ENCODE results near the gene ITPA. TPM values are rescaled to one million over a fixed set of nuclear protein-coding genes. Genes with fewer than 3 reads are reported as not detected.

Gene ITPA
- total and polyA plus RNA-seq, 2 experiments from 2014 or later = 57.5 to 81.7 TPM

DNA sequence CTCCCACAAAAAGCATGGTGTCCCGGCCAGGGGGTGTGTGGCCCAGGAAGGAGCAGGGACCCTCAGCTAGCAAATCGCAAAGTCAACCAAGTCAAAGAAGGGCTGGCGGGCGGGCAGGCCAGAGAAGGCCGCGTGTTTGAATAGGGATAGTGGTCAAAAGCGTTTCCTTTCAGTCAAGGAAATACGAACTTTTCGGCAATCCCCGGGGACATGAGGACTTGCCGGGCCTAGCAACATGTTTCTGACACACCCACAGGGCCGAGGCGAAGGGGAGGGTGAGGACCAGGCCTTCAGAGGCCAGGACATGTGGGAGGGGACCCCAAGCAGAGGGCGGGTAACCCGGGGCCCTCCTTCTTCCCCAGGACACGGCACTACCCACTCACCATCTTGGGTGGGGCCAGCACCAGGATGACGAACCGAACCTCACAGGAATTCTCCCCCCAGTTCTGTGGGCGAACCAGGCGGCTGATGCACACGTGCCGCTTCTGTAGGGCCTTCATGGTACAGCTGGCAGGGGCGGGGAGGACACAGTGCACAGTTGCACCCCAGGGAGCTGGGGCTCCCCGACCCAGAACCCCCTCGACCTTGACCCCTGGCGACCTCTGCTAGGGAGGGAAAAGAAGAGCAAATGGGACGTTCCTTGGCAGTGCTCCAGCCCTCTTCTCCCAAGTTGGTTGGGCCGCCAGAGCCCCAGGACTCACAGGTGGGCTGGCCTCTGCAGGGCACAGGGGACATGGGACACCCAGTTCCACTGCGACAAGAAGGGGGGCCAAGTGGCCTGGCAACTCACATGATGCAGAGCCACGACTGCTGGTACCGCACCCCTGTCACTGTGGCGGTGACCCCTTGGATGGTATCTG is 24.1 kb downstream of the ITPA start (continued):
- TF ChIP-seq POLR2AphosphoS5 (IDR thresholded peaks at IDR 0.05; ENCODE audit: low read depth) (no peak), EZH2phosphoT487 (IDR thresholded peaks at IDR 0.05; ENCODE audit: unreplicated experiment) (no peak), STAT1 (IDR thresholded peaks at IDR 0.05; ENCODE audit: unreplicated experiment) (no peak)
- TF ChIP-seq, protein P1, sequence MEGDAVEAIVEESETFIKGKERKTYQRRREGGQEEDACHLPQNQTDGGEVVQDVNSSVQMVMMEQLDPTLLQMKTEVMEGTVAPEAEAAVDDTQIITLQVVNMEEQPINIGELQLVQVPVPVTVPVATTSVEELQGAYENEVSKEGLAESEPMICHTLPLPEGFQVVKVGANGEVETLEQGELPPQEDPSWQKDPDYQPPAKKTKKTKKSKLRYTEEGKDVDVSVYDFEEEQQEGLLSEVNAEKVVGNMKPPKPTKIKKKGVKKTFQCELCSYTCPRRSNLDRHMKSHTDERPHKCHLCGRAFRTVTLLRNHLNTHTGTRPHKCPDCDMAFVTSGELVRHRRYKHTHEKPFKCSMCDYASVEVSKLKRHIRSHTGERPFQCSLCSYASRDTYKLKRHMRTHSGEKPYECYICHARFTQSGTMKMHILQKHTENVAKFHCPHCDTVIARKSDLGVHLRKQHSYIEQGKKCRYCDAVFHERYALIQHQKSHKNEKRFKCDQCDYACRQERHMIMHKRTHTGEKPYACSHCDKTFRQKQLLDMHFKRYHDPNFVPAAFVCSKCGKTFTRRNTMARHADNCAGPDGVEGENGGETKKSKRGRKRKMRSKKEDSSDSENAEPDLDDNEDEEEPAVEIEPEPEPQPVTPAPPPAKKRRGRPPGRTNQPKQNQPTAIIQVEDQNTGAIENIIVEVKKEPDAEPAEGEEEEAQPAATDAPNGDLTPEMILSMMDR (conservative IDR thresholded peaks at IDR 0.05; ENCODE audit: low read depth in 2 of 2) = no peak

DNA sequence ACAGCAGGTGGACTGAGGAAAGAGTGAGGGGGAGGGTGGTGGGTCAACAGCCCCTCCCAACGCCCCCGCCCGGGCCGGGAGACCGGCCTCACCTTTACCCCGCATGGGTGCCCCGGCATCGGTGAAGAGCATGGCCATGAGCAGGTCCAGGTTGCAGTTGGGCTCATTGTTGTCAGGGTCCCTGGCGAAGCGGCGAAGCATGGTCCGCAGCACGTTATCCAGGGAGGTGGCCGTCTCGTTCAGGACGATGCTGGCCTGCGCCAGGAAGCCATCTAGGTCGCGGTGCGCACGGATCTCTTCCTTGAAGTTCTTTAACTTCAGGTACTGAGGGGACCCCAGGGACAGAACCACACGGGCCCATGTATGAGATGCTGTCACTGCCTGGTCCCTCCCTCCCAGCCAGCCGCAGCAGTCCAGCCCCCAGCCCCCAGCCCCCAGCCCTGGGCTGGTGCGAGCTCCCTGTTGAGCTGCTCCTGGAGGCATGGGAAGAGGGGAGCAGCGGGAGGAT is 24.7 kb downstream of the ITPA start:
- no peaks in the 10 kb centered on the region for H3F3A ChIP-seq (replicated peaks; ENCODE audit: low read depth)
- H3K27me3 Mint-ChIP-seq (ENCODE audit: insufficient read depth, low read depth, poor library complexity) = peaks cover 29% of the 10 kb centered on the region
- H3K4me1 Mint-ChIP-seq = peaks cover 9% of the 10 kb centered on the region; the same call in 2 of the 3 replicates
- no peak overlapping the region for H3K4me2 ChIP-seq
- H3K36me3 ChIP-seq (ENCODE audit: insufficient read depth) = no peaks in the 10 kb centered on the region
- H3K27ac Mint-ChIP-seq = no peak overlapping the region
- H3K4me1 ChIP-seq (ENCODE audit: insufficient read depth) = no peaks in the 10 kb centered on the region; the same call in 1 of the 2 replicates
- no peaks in the 10 kb centered on the region for H3K9me2 ChIP-seq (ENCODE audit: insufficient read depth)
- ATAC-seq (no peak), DNase-seq (ENCODE audit: low spot score) (no peak)
- H3K9me3 Mint-ChIP-seq = no peaks in the 10 kb centered on the region
- TF ChIP-seq, protein P2, sequence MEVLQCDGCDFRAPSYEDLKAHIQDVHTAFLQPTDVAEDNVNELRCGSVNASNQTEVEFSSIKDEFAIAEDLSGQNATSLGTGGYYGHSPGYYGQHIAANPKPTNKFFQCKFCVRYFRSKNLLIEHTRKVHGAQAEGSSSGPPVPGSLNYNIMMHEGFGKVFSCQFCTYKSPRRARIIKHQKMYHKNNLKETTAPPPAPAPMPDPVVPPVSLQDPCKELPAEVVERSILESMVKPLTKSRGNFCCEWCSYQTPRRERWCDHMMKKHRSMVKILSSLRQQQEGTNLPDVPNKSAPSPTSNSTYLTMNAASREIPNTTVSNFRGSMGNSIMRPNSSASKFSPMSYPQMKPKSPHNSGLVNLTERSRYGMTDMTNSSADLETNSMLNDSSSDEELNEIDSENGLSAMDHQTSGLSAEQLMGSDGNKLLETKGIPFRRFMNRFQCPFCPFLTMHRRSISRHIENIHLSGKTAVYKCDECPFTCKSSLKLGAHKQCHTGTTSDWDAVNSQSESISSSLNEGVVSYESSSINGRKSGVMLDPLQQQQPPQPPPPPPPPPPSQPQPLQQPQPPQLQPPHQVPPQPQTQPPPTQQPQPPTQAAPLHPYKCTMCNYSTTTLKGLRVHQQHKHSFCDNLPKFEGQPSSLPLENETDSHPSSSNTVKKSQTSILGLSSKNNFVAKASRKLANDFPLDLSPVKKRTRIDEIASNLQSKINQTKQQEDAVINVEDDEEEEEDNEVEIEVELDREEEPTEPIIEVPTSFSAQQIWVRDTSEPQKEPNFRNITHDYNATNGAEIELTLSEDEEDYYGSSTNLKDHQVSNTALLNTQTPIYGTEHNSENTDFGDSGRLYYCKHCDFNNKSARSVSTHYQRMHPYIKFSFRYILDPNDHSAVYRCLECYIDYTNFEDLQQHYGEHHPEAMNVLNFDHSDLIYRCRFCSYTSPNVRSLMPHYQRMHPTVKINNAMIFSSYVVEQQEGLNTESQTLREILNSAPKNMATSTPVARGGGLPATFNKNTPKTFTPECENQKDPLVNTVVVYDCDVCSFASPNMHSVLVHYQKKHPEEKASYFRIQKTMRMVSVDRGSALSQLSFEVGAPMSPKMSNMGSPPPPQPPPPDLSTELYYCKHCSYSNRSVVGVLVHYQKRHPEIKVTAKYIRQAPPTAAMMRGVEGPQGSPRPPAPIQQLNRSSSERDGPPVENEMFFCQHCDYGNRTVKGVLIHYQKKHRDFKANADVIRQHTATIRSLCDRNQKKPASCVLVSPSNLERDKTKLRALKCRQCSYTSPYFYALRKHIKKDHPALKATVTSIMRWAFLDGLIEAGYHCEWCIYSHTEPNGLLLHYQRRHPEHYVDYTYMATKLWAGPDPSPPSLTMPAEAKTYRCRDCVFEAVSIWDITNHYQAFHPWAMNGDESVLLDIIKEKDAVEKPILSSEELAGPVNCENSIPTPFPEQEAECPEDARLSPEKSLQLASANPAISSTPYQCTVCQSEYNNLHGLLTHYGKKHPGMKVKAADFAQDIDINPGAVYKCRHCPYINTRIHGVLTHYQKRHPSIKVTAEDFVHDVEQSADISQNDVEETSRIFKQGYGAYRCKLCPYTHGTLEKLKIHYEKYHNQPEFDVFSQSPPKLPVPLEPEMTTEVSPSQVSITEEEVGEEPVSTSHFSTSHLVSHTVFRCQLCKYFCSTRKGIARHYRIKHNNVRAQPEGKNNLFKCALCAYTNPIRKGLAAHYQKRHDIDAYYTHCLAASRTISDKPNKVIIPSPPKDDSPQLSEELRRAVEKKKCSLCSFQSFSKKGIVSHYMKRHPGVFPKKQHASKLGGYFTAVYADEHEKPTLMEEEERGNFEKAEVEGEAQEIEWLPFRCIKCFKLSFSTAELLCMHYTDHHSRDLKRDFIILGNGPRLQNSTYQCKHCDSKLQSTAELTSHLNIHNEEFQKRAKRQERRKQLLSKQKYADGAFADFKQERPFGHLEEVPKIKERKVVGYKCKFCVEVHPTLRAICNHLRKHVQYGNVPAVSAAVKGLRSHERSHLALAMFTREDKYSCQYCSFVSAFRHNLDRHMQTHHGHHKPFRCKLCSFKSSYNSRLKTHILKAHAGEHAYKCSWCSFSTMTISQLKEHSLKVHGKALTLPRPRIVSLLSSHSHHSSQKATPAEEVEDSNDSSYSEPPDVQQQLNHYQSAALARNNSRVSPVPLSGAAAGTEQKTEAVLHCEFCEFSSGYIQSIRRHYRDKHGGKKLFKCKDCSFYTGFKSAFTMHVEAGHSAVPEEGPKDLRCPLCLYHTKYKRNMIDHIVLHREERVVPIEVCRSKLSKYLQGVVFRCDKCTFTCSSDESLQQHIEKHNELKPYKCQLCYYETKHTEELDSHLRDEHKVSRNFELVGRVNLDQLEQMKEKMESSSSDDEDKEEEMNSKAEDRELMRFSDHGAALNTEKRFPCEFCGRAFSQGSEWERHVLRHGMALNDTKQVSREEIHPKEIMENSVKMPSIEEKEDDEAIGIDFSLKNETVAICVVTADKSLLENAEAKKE (CRISPR knock-in tag; IDR thresholded peaks at IDR 0.05) = no peak
- no peak for TF ChIP-seq ZNF331 (CRISPR knock-in tag; IDR thresholded peaks at IDR 0.05; ENCODE audit: low read depth)
- TF ChIP-seq, protein P3, sequence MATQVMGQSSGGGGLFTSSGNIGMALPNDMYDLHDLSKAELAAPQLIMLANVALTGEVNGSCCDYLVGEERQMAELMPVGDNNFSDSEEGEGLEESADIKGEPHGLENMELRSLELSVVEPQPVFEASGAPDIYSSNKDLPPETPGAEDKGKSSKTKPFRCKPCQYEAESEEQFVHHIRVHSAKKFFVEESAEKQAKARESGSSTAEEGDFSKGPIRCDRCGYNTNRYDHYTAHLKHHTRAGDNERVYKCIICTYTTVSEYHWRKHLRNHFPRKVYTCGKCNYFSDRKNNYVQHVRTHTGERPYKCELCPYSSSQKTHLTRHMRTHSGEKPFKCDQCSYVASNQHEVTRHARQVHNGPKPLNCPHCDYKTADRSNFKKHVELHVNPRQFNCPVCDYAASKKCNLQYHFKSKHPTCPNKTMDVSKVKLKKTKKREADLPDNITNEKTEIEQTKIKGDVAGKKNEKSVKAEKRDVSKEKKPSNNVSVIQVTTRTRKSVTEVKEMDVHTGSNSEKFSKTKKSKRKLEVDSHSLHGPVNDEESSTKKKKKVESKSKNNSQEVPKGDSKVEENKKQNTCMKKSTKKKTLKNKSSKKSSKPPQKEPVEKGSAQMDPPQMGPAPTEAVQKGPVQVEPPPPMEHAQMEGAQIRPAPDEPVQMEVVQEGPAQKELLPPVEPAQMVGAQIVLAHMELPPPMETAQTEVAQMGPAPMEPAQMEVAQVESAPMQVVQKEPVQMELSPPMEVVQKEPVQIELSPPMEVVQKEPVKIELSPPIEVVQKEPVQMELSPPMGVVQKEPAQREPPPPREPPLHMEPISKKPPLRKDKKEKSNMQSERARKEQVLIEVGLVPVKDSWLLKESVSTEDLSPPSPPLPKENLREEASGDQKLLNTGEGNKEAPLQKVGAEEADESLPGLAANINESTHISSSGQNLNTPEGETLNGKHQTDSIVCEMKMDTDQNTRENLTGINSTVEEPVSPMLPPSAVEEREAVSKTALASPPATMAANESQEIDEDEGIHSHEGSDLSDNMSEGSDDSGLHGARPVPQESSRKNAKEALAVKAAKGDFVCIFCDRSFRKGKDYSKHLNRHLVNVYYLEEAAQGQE (IDR thresholded peaks at IDR 0.05; ENCODE audit: unreplicated experiment) = no peak
- TF ChIP-seq NANOG (IDR thresholded peaks at IDR 0.05; ENCODE audit: borderline replicate concordance) = no peak
- TF ChIP-seq POLR2AphosphoS5 (IDR thresholded peaks at IDR 0.05; ENCODE audit: low read depth) = no peak
- no peak for TF ChIP-seq EZH2phosphoT487 (IDR thresholded peaks at IDR 0.05; ENCODE audit: unreplicated experiment)
- no peak for TF ChIP-seq EZH2 (IDR thresholded peaks at IDR 0.05; ENCODE audit: low read depth, unreplicated experiment)
- TF ChIP-seq CREB1 (CRISPR knock-in tag; IDR thresholded peaks at IDR 0.05; ENCODE audit: low read depth) = no peak
- H3K27ac ChIP-seq (ENCODE audit: low read depth) = no peak overlapping the region
- H3K36me3 Mint-ChIP-seq (ENCODE audit: low read depth) = peaks cover 7% of the 10 kb centered on the region; the same call in 1 of the 3 replicates
- H3K4me3 ChIP-seq = no peak overlapping the region
- no peaks in the 10 kb centered on the region for H4K20me1 ChIP-seq (replicated peaks; ENCODE audit: insufficient read depth)
- H2AFZ ChIP-seq = no peak overlapping the region
- H3K27me3 ChIP-seq (ENCODE audit: insufficient read depth) = peaks cover 20% of the 10 kb centered on the region
- no peak overlapping the region for H3K4me3 Mint-ChIP-seq
- no peaks in the 10 kb centered on the region for H3K79me2 ChIP-seq (replicated peaks; ENCODE audit: insufficient read depth)

Data from GM23338 (cell line).